Transverse colon (tissue), 4 donors: ENCODE results near the gene RGS10.

ENCODE experiments used
- EP300 ChIP-seq: sonication (generic); formaldehyde crosslinking; IDR thresholded peaks from one replicate; pipeline ENCODE4 v1.6.1; 2017; ENCODE audit warnings: antibody characterized with exemption, low read depth
- POLR2A ChIP-seq: fragments of 450-650 bp; IDR thresholded peaks from one replicate; pipeline ENCODE4 v1.6.1; 2016; ENCODE audit warnings: antibody characterized with exemption, mild to moderate bottlenecking, moderate library complexity
- POLR2AphosphoS5 ChIP-seq, 3 donors: sonication (generic); formaldehyde crosslinking; IDR thresholded peaks; one replicate each; pipeline ENCODE4 v1.6.1; 2016; ENCODE audit warnings: antibody characterized with exemption in 3 of 3
- TF ChIP-seq, protein P1 (sequence below), 5 experiments: fragments of 200-600 bp in 3 of 5; fragments of 450-650 bp in 2 of 5; sonication (generic) in 3 of 5; IDR thresholded peaks; 1 replicate in 2 of 5; 2 replicates in 3 of 5; pipeline ENCODE4 v1.5.1; 2016 to 2017; ENCODE audit warnings: antibody characterized with exemption in 5 of 5, inconsistent platforms in 3 of 5, mild to moderate bottlenecking in 2 of 5, moderate library complexity in 1 of 5

DNA sequence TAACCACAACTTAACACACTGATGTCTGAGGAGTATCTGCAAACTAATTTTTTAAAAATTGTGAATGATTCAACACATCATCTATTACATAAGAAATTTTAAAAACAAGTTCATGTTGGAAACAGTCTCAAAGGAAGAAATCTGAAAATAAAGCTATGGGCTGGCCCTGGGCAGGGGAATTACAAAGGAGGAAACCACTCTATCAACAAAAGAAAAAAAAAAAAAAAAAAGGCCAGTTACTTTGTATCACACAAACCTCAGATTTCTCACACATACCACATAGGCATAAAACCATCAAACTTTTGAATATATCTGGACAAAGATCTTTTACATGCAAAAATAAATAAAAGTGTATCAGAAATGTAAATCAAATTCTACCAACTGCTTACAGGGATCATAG, 33.5 kb upstream of the RGS10 start:
- TF ChIP-seq, protein P1, sequence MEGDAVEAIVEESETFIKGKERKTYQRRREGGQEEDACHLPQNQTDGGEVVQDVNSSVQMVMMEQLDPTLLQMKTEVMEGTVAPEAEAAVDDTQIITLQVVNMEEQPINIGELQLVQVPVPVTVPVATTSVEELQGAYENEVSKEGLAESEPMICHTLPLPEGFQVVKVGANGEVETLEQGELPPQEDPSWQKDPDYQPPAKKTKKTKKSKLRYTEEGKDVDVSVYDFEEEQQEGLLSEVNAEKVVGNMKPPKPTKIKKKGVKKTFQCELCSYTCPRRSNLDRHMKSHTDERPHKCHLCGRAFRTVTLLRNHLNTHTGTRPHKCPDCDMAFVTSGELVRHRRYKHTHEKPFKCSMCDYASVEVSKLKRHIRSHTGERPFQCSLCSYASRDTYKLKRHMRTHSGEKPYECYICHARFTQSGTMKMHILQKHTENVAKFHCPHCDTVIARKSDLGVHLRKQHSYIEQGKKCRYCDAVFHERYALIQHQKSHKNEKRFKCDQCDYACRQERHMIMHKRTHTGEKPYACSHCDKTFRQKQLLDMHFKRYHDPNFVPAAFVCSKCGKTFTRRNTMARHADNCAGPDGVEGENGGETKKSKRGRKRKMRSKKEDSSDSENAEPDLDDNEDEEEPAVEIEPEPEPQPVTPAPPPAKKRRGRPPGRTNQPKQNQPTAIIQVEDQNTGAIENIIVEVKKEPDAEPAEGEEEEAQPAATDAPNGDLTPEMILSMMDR (IDR thresholded peaks at IDR 0.05): no peak
- TF ChIP-seq POLR2A (no peak), POLR2AphosphoS5 (IDR thresholded peaks at IDR 0.05) (no peak), EP300 (no peak)
